ENCODE results near the gene PELI1. TPM values are rescaled to one million over a fixed set of nuclear protein-coding genes. Genes with fewer than 3 reads are reported as not detected.

The PELI1 gene
- total and polyA plus RNA-seq, 2 donors (not counting 3 experiments of a cell fraction or from before 2014, with no cell fraction given): 14.2 to 30.9 TPM

GRCh38 chr2:64052463-64053241 is 91.6 kb downstream of the PELI1 start:
- DNase-seq (ENCODE audit: low read depth, low spot score): peak; percentile 94
- Histone ChIP-seq H3K79me2 (ENCODE audit: control insufficient read depth, insufficient read depth, low read length) (no peaks in the 10 kb centered on the region), H2AFZ (ENCODE audit: low read depth, low read length) (peak overlapping the region; percentile 32), H3K36me3 (ENCODE audit: control insufficient read depth in 2 of 2, extremely low read depth in 1 of 2, insufficient read depth in 2 of 2, low read length in 2 of 2) (no peaks in the 10 kb centered on the region), H3K9ac (replicated peaks; ENCODE audit: extremely low read depth, insufficient read depth, low read length) (peak overlapping the region; percentile 56), H3K27me3 (ENCODE audit: control insufficient read depth in 2 of 2, insufficient read depth in 2 of 2, low read length in 2 of 2) (no peaks in the 10 kb centered on the region), H3K9me1 (replicated peaks; ENCODE audit: control insufficient read depth, extremely low read depth, insufficient read depth, low read length) (no peaks in the 10 kb centered on the region), H3K9me3 (replicated peaks; ENCODE audit: control insufficient read depth, insufficient read depth, low read length) (no peaks in the 10 kb centered on the region), H4K20me1 (replicated peaks; ENCODE audit: control insufficient read depth, extremely low read depth, insufficient read depth, low read length) (no peaks in the 10 kb centered on the region), H3K4me3 (replicated peaks in 1 of 3; ENCODE audit: insufficient read depth in 1 of 3, low read depth in 1 of 3, low read length in 3 of 3) (peak overlapping the region in 1 of 3 experiments; percentile 20), H3K4me2 (ENCODE audit: insufficient read depth, low read length) (peak overlapping the region; percentile 71), H3K4me1 (ENCODE audit: control insufficient read depth, extremely low read depth, insufficient read depth, low read length) (peaks cover 28% of the 10 kb centered on the region), H3K27ac (ENCODE audit: insufficient read depth, low read depth, low read length) (peak overlapping the region; percentile 96)
- BruUV-seq (replicated peaks): TSS peak; percentile 94
- peak; percentile 56 for TF ChIP-seq FOS (IDR thresholded peaks at IDR 0.05; ENCODE audit: borderline replicate concordance, insufficient read depth, low read length)
- no peak for TF ChIP-seq CTCF (IDR thresholded peaks at IDR 0.05; ENCODE audit: extremely low read depth in 1 of 2, insufficient read depth in 1 of 2, low read depth in 1 of 2, low read length in 2 of 2)
- TF ChIP-seq POLR2A (IDR thresholded peaks at IDR 0.05; ENCODE audit: low read depth, low read length): no peak
- no peak for TF ChIP-seq EZH2 (IDR thresholded peaks at IDR 0.05; ENCODE audit: borderline replicate concordance, low read depth, low read length, severe bottlenecking)
- peak; percentile 51 for TF ChIP-seq GATA2 (IDR thresholded peaks at IDR 0.05; ENCODE audit: insufficient read depth, insufficient read length, low read depth, low read length)
- TF ChIP-seq JUN (IDR thresholded peaks at IDR 0.05; ENCODE audit: borderline replicate concordance, insufficient read depth, insufficient read length, low read depth): peak; percentile 72
- TF ChIP-seq POLR2AphosphoS5 (IDR thresholded peaks at IDR 0.05; ENCODE audit: insufficient read depth, low read depth, low read length): peak; percentile 63
- ChIA-PET CTCF (interaction anchor here (1.0 to 9.7 kb wide), 4 partner anchors 10 to 276 kb away, joined by 3 to 388 read pairs (median 12); no protein-coding TSS in a partner anchor), POLR2A (no interaction called here)
- dilution Hi-C loops (cut with MboI; ENCODE audit: extremely low pct_ligation_motif_present, low sequenced_read_pairs) (no loop called here), intact Hi-C loops (cut with micrococcal nuclease) (loop anchor here (1.0 to 5.0 kb wide), 5 partner anchors 12 to 352 kb away; partner anchors contain the start of gene PELI1)
- peak; percentile 95 for FAIRE-seq
